H9 (cell line): Measurements from ENCODE around the gene MAPK4. TPM values are rescaled to one million over a fixed set of nuclear protein-coding genes. Genes with fewer than 3 reads are reported as not detected.

Source experiments
- DNase-seq: peaks from one replicate; pipeline ENCODE4 v3.0.0-alpha.2; 2017
- H2AFZ ChIP-seq: one replicate; pipeline ENCODE4 v1.6.1; 2013; ENCODE audit warnings: mild to moderate bottlenecking, low read length, control low read depth, moderate library complexity
- H2AK5ac ChIP-seq: 2 replicates; pipeline ENCODE4 v1.6.1; 2013; ENCODE audit warnings: low read length, control low read depth, mixed read lengths; ENCODE audit not compliant: insufficient read length
- H2BK120ac ChIP-seq: one replicate; pipeline ENCODE4 v1.6.1; 2013; ENCODE audit warnings: low read depth, mild to moderate bottlenecking, low read length, control low read depth, inconsistent platforms; ENCODE audit not compliant: poor library complexity, severe bottlenecking
- H2BK12ac ChIP-seq: 2 replicates; pipeline ENCODE4 v1.6.1; 2013; ENCODE audit warnings: low read length, control low read depth, mixed read lengths, low read depth; ENCODE audit not compliant: insufficient read length
- H2BK15ac ChIP-seq: 2 replicates; pipeline ENCODE4 v1.6.1; 2013; ENCODE audit warnings: low read depth, low read length, control low read depth
- H2BK20ac ChIP-seq: one replicate; pipeline ENCODE4 v1.6.1; 2013; ENCODE audit warnings: low read depth, mild to moderate bottlenecking, low read length, control low read depth, inconsistent platforms; ENCODE audit not compliant: poor library complexity, severe bottlenecking
- H2BK5ac ChIP-seq: 2 replicates; pipeline ENCODE4 v1.6.1; 2013; ENCODE audit warnings: low read length, control low read depth, mixed read lengths; ENCODE audit not compliant: insufficient read length
- H3K14ac ChIP-seq: 2 replicates; pipeline ENCODE4 v1.6.1; 2013; ENCODE audit warnings: low read length, control low read depth; ENCODE audit not compliant: insufficient read depth
- H3K18ac ChIP-seq: 2 replicates; pipeline ENCODE4 v1.6.1; 2013; ENCODE audit warnings: low read depth, mild to moderate bottlenecking, mixed read lengths, low read length, control low read depth; ENCODE audit not compliant: insufficient read length
- H3K23ac ChIP-seq: 2 replicates; pipeline ENCODE4 v1.6.1; 2013; ENCODE audit warnings: low read length, control low read depth, mixed read lengths, low read depth; ENCODE audit not compliant: insufficient read length
- H3K23me2 ChIP-seq: 2 replicates; pipeline ENCODE4 v1.6.1; 2013; ENCODE audit warnings: low read depth, mild to moderate bottlenecking, mixed read lengths, low read length, control low read depth; ENCODE audit not compliant: insufficient read length, poor library complexity, severe bottlenecking
- H3K27ac ChIP-seq: 2 replicates; pipeline ENCODE4 v1.5.1; 2013; ENCODE audit warnings: low read length, control low read depth, mixed read lengths, low read depth; ENCODE audit not compliant: insufficient read length
- H3K27me3 ChIP-seq: 2 replicates; pipeline ENCODE4 v1.6.1; 2013; ENCODE audit warnings: low read length, control low read depth, inconsistent platforms; ENCODE audit not compliant: insufficient read depth
- H3K4ac ChIP-seq: 2 replicates; pipeline ENCODE4 v1.6.1; 2013; ENCODE audit warnings: low read depth, mild to moderate bottlenecking, control low read depth, inconsistent platforms, low read length, moderate library complexity
- H3K4me1 ChIP-seq: 2 replicates; pipeline ENCODE4 v1.6.1; 2013; ENCODE audit warnings: low read length, control low read depth, inconsistent platforms; ENCODE audit not compliant: insufficient read depth
- H3K4me2 ChIP-seq: 2 replicates; pipeline ENCODE4 v1.6.1; 2013; ENCODE audit warnings: low read length, control low read depth, mixed read lengths; ENCODE audit not compliant: insufficient read length, insufficient read depth
- H3K56ac ChIP-seq: 2 replicates; pipeline ENCODE4 v1.6.1; 2013; ENCODE audit warnings: low read depth, mild to moderate bottlenecking, mixed read lengths, low read length, control low read depth; ENCODE audit not compliant: insufficient read length
- H3K79me1 ChIP-seq: 2 replicates; pipeline ENCODE4 v1.6.1; 2013; ENCODE audit warnings: low read depth, mild to moderate bottlenecking, moderate library complexity, low read length, control low read depth, inconsistent platforms; ENCODE audit not compliant: insufficient read depth, poor library complexity, severe bottlenecking
- H3K79me2 ChIP-seq: 2 replicates; pipeline ENCODE4 v1.6.1; 2013; ENCODE audit warnings: low read length, control low read depth, inconsistent platforms; ENCODE audit not compliant: insufficient read depth
- H3K9ac ChIP-seq: 2 replicates; pipeline ENCODE4 v1.6.1; 2013; ENCODE audit warnings: low read length, control low read depth, mixed read lengths; ENCODE audit not compliant: insufficient read length; ENCODE audit errors: extremely low read depth
- H3K9me3 ChIP-seq: one replicate; pipeline ENCODE4 v1.6.1; 2013; ENCODE audit warnings: low read depth, low read length, inconsistent platforms; ENCODE audit not compliant: control insufficient read depth
- H3T11ph ChIP-seq: one replicate; pipeline ENCODE4 v1.6.1; 2013; ENCODE audit warnings: mild to moderate bottlenecking, low read length, control low read depth, inconsistent platforms
- H4K20me1 ChIP-seq: one replicate; pipeline ENCODE4 v1.6.1; 2013; ENCODE audit not compliant: control insufficient read depth, insufficient read length, insufficient read depth
- H4K5ac ChIP-seq: 2 replicates; pipeline ENCODE4 v1.6.1; 2013; ENCODE audit warnings: low read depth, mild to moderate bottlenecking, mixed read lengths, low read length, control low read depth; ENCODE audit not compliant: insufficient read length
- H4K8ac ChIP-seq: replicated peaks from 2 replicates; pipeline ENCODE4 v1.6.1; 2013; ENCODE audit warnings: low read length, control low read depth, mixed read lengths, low read depth; ENCODE audit not compliant: insufficient read length
- H4K91ac ChIP-seq: 2 replicates; pipeline ENCODE4 v1.6.1; 2013; ENCODE audit warnings: low read depth, mild to moderate bottlenecking, moderate library complexity, mixed read lengths, low read length, control low read depth; ENCODE audit not compliant: insufficient read length
- H3K27ac Mint-ChIP-seq, 3 experiments: 2 replicates in 2 of 3; 3 replicates in 1 of 3; pipeline ENCODE4 v1.8.0; 2020 to 2021; ENCODE audit warnings: mixed read lengths in 3 of 3, mild to moderate bottlenecking in 1 of 3, moderate library complexity in 1 of 3
- H3K27me3 Mint-ChIP-seq: 2 replicates; pipeline ENCODE4 v1.8.0; 2021; ENCODE audit warnings: low read depth, mild to moderate bottlenecking, moderate library complexity, mixed read lengths
- H3K36me3 Mint-ChIP-seq, 3 experiments: 2 replicates in 2 of 3; 3 replicates in 1 of 3; pipeline ENCODE4 v1.8.0; 2020 to 2021; ENCODE audit warnings: low read depth in 3 of 3, mixed read lengths in 3 of 3; ENCODE audit not compliant: insufficient read depth in 1 of 3
- H3K4me1 Mint-ChIP-seq, 2 experiments: 2 replicates each; pipeline ENCODE4 v1.8.0; 2020; ENCODE audit warnings: mixed read lengths in 2 of 2
- H3K4me3 Mint-ChIP-seq, 2 experiments: 2 replicates in 1 of 2; 3 replicates in 1 of 2; pipeline ENCODE4 v1.8.0; 2020 to 2021; ENCODE audit warnings: mild to moderate bottlenecking in 2 of 2, mixed read lengths in 2 of 2, moderate library complexity in 1 of 2
- H3K9me3 Mint-ChIP-seq, 2 experiments: 2 replicates in 1 of 2; 3 replicates in 1 of 2; pipeline ENCODE4 v1.8.0; 2020; ENCODE audit warnings: mild to moderate bottlenecking in 2 of 2, mixed read lengths in 2 of 2, moderate library complexity in 1 of 2
- CTCF ChIP-seq: fragments of 200-600 bp; sonication (generic); conservative IDR thresholded peaks from 3 replicates; pipeline ENCODE4 v1.8.0; 2021; ENCODE audit warnings: antibody characterized with exemption, mild to moderate bottlenecking
- WGBS: extraction: QIAGEN DNeasy Blood & Tissue Kit; methylation state at CpG from one replicate; pipeline ENCODE4 v1.1.7; 2013; ENCODE audit warnings: missing lambda C conversion rate, low lambda C conversion rate, mixed read lengths; ENCODE audit not compliant: insufficient read length; ENCODE audit errors: extremely low coverage; 5-methylcytosine and 5-hydroxymethylcytosine counted together
- total RNA-seq: library from RNA; stranded (reverse); gene quantifications from 2 replicates; pipeline ENCODE4 v1.2.1, GENCODE V29; 2021

MAPK4 gene
- total RNA-seq, 1 experiment from 2014 or later: 1.6 TPM

GRCh38 chr18:50653402-50654093, 93.7 kb downstream of the MAPK4 start:
- Histone ChIP-seq H3K14ac (no peak overlapping the region), H3T11ph (no peak overlapping the region), H2AFZ (no peak overlapping the region), H3K4me2 (no peak overlapping the region), H3K23me2 (no peaks in the 10 kb centered on the region), H4K20me1 (no peaks in the 10 kb centered on the region), H3K9ac (no peak overlapping the region), H3K4ac (no peak overlapping the region), H3K79me1 (no peaks in the 10 kb centered on the region), H2BK20ac (no peak overlapping the region), H3K56ac (no peak overlapping the region), H2AK5ac (no peak overlapping the region), H2BK12ac (no peak overlapping the region), H4K91ac (no peak overlapping the region), H2BK15ac (no peak overlapping the region), H3K9me3 (no peaks in the 10 kb centered on the region), H4K5ac (no peak overlapping the region), H3K27ac (no peak overlapping the region), H4K8ac (no peak overlapping the region), H3K27me3 (no peaks in the 10 kb centered on the region), H3K23ac (no peak overlapping the region), H2BK120ac (no peak overlapping the region), H2BK5ac (no peak overlapping the region), H3K4me1 (no peaks in the 10 kb centered on the region), H3K18ac (no peak overlapping the region), H3K79me2 (no peaks in the 10 kb centered on the region)
- H3K27ac Mint-ChIP-seq: no peak overlapping the region
- no peaks in the 10 kb centered on the region; a peak in 2 of 5 replicates for H3K9me3 Mint-ChIP-seq
- no peak for TF ChIP-seq CTCF
- no peak for DNase-seq
- no peaks in the 10 kb centered on the region; the same call in 1 of the 2 replicates for H3K27me3 Mint-ChIP-seq
- no CpG with 5 or more reads among the region's 11 CpGs for WGBS
- H3K4me3 Mint-ChIP-seq: no peak overlapping the region
- H3K36me3 Mint-ChIP-seq: peaks cover 0 to 2% (median 0%) of the 10 kb centered on the region in 3 experiments; a peak in 2 of 7 replicates
- H3K4me1 Mint-ChIP-seq: peaks cover 13 to 20% of the 10 kb centered on the region in 2 experiments
